HepG2 (cell line): Measurements from ENCODE around the gene TNFRSF18. TPM values are rescaled to one million over a fixed set of nuclear protein-coding genes. Genes with fewer than 3 reads are reported as not detected.
A peak's percentile ranks its signal among the peaks of the same experiment; 100 is the strongest.

Experiments
- ARNT2 ChIP-seq: sonication (generic); formaldehyde crosslinking; IDR thresholded peaks from 2 replicates; pipeline ENCODE4 v1.8.0; 2022; ENCODE audit warnings: mild to moderate bottlenecking, low read depth, missing genetic modification reagents, moderate library complexity
- IKZF5 ChIP-seq: IDR thresholded peaks from 2 replicates; pipeline ENCODE4 v1.6.1; 2018; ENCODE audit warnings: missing genetic modification reagents, mild to moderate bottlenecking, missing compliant biosample characterization
- IRX3 ChIP-seq: sonication (generic); formaldehyde crosslinking; IDR thresholded peaks from 2 replicates; pipeline ENCODE4 v1.8.1; 2023; ENCODE audit warnings: mild to moderate bottlenecking, low read depth, missing genetic modification reagents, borderline replicate concordance
- RFXAP ChIP-seq: sonication (generic); formaldehyde crosslinking; IDR thresholded peaks from 2 replicates; pipeline ENCODE4 v1.4.0; 2020; ENCODE audit warnings: missing genetic modification reagents, borderline replicate concordance
- WIZ ChIP-seq: sonication (generic); formaldehyde crosslinking; IDR thresholded peaks from 2 replicates; pipeline ENCODE4 v1.5.1; 2020; ENCODE audit warnings: mild to moderate bottlenecking, missing genetic modification reagents
- ZBTB38 ChIP-seq: sonication (generic); formaldehyde crosslinking; IDR thresholded peaks from 2 replicates; pipeline ENCODE4 v1.5.1; 2020; ENCODE audit warnings: mild to moderate bottlenecking, missing genetic modification reagents
- ZFP37 ChIP-seq: sonication (generic); formaldehyde crosslinking; IDR thresholded peaks from 2 replicates; pipeline ENCODE4 v1.4.0; 2020; ENCODE audit warnings: missing genetic modification reagents, borderline replicate concordance
- ZNF160 ChIP-seq: sonication (generic); formaldehyde crosslinking; IDR thresholded peaks from 2 replicates; pipeline ENCODE4 v1.8.0; 2022; ENCODE audit warnings: mild to moderate bottlenecking, inconsistent platforms, missing genetic modification reagents
- ZNF263 ChIP-seq: sonication (generic); formaldehyde crosslinking; IDR thresholded peaks from 2 replicates; pipeline ENCODE4 v1.4.0; 2020; ENCODE audit warnings: missing genetic modification reagents
- ZNF333 ChIP-seq: sonication (generic); formaldehyde crosslinking; IDR thresholded peaks from 2 replicates; pipeline ENCODE4 v1.4.0; 2020; ENCODE audit warnings: mild to moderate bottlenecking, missing genetic modification reagents, borderline replicate concordance
- ZNF567 ChIP-seq: sonication (generic); formaldehyde crosslinking; IDR thresholded peaks from 2 replicates; pipeline ENCODE4 v1.8.1; 2023; ENCODE audit warnings: mild to moderate bottlenecking, missing genetic modification reagents, borderline replicate concordance
- ZNF672 ChIP-seq: sonication (generic); formaldehyde crosslinking; IDR thresholded peaks from 2 replicates; pipeline ENCODE4 v1.8.1; 2022; ENCODE audit warnings: missing genetic modification reagents
- polyA plus RNA-seq, 8 experiments: library from polyadenylated mRNA; depleted of rRNA in 3 of 8; stranded (reverse) in 7 of 8; unstranded in 1 of 8; fragments of >200 nt; fragmentation: Illumina TruSeq in 4 of 8; extraction: Trizol in 4 of 8; gene quantifications; 2 replicates each; pipeline versions ENCODE4 v1.2.1 to v1.2.3, GENCODE V29; 2011 to 2016; ENCODE audit warnings: low read depth in 4 of 8, missing spikeins in 1 of 8, mixed read lengths in 1 of 8; ENCODE audit not compliant: insufficient read depth in 1 of 8
- total RNA-seq, 5 experiments: library from RNA; depleted of rRNA; stranded (reverse); fragments of >200 nt; fragmentation: Illumina TruSeq; extraction: Trizol; gene quantifications; 2 replicates each; pipeline ENCODE4 v1.2.3, GENCODE V29; 2016; ENCODE audit warnings: low read depth in 1 of 5
- TF ChIP-seq, protein P1 (sequence below): sonication (generic); formaldehyde crosslinking; IDR thresholded peaks from 2 replicates; pipeline ENCODE4 v1.9.0; 2021; ENCODE audit warnings: mild to moderate bottlenecking, missing genetic modification reagents
- TF ChIP-seq, protein P2 (sequence below): sonication (generic); formaldehyde crosslinking; IDR thresholded peaks from 2 replicates; pipeline ENCODE4 v1.4.0; 2020; ENCODE audit warnings: missing genetic modification reagents, borderline replicate concordance
- TF ChIP-seq, protein P3 (sequence below): sonication (generic); formaldehyde crosslinking; conservative IDR thresholded peaks from 2 replicates; pipeline ENCODE4 v1.8.0; 2022; ENCODE audit warnings: low read depth, missing genetic modification reagents

TNFRSF18 gene
- total and polyA plus RNA-seq, 2 of the 13 experiments (the other 11 are each of a cell fraction or from before 2014, with no cell fraction given) = not detected

DNA sequence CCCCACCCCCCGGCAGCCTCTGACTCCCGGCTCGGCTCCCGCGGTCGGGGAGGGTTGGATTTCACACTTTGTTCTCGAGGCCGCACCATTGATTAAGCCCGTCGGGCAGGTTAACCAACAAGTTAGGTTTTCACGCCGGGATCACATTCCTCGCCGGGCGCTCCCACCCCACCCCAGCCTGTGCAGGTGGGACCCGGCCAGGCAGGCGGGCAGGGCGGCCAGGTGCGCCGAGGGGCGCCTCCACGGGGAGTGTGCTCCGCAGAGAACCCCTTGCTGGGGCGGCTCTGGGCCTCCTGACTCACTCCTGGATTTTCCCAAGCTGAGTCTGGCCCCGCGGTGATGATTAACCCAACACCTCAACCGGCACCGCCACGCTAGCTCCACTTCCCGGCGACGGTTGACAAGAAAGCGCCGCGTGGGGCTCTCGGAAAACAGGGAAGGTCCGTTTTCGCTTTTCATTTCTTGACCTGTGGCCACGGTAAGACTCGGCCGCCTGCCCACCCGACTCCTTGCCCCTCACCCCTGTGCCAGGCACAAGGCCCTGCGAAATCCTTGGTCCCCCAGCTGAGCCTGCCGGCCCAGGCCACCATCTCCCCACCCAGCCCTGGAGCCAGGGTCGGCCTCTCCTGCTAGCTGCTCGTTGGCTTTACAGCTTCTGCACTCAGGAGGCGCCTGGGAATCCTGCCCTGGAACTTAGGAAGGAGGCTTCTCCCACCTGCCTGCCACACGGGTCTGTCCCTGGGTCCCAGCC lies 41.5 kb downstream of the TNFRSF18 start (continued):
- TF ChIP-seq IKZF5 (CRISPR knock-in tag) = peak; percentile 81
- peak; percentile 52; the same call in 1 of the 2 replicates for TF ChIP-seq ZBTB38 (CRISPR knock-in tag)
- no peak for TF ChIP-seq ZNF263
- no peak for TF ChIP-seq IRX3
- TF ChIP-seq, protein P1, sequence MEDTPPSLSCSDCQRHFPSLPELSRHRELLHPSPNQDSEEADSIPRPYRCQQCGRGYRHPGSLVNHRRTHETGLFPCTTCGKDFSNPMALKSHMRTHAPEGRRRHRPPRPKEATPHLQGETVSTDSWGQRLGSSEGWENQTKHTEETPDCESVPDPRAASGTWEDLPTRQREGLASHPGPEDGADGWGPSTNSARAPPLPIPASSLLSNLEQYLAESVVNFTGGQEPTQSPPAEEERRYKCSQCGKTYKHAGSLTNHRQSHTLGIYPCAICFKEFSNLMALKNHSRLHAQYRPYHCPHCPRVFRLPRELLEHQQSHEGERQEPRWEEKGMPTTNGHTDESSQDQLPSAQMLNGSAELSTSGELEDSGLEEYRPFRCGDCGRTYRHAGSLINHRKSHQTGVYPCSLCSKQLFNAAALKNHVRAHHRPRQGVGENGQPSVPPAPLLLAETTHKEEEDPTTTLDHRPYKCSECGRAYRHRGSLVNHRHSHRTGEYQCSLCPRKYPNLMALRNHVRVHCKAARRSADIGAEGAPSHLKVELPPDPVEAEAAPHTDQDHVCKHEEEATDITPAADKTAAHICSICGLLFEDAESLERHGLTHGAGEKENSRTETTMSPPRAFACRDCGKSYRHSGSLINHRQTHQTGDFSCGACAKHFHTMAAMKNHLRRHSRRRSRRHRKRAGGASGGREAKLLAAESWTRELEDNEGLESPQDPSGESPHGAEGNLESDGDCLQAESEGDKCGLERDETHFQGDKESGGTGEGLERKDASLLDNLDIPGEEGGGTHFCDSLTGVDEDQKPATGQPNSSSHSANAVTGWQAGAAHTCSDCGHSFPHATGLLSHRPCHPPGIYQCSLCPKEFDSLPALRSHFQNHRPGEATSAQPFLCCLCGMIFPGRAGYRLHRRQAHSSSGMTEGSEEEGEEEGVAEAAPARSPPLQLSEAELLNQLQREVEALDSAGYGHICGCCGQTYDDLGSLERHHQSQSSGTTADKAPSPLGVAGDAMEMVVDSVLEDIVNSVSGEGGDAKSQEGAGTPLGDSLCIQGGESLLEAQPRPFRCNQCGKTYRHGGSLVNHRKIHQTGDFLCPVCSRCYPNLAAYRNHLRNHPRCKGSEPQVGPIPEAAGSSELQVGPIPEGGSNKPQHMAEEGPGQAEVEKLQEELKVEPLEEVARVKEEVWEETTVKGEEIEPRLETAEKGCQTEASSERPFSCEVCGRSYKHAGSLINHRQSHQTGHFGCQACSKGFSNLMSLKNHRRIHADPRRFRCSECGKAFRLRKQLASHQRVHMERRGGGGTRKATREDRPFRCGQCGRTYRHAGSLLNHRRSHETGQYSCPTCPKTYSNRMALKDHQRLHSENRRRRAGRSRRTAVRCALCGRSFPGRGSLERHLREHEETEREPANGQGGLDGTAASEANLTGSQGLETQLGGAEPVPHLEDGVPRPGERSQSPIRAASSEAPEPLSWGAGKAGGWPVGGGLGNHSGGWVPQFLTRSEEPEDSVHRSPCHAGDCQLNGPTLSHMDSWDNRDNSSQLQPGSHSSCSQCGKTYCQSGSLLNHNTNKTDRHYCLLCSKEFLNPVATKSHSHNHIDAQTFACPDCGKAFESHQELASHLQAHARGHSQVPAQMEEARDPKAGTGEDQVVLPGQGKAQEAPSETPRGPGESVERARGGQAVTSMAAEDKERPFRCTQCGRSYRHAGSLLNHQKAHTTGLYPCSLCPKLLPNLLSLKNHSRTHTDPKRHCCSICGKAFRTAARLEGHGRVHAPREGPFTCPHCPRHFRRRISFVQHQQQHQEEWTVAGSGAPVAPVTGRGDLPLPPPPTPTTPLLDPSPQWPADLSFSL (CRISPR knock-in tag) = no peak
- TF ChIP-seq WIZ = no peak
- TF ChIP-seq, protein P2, sequence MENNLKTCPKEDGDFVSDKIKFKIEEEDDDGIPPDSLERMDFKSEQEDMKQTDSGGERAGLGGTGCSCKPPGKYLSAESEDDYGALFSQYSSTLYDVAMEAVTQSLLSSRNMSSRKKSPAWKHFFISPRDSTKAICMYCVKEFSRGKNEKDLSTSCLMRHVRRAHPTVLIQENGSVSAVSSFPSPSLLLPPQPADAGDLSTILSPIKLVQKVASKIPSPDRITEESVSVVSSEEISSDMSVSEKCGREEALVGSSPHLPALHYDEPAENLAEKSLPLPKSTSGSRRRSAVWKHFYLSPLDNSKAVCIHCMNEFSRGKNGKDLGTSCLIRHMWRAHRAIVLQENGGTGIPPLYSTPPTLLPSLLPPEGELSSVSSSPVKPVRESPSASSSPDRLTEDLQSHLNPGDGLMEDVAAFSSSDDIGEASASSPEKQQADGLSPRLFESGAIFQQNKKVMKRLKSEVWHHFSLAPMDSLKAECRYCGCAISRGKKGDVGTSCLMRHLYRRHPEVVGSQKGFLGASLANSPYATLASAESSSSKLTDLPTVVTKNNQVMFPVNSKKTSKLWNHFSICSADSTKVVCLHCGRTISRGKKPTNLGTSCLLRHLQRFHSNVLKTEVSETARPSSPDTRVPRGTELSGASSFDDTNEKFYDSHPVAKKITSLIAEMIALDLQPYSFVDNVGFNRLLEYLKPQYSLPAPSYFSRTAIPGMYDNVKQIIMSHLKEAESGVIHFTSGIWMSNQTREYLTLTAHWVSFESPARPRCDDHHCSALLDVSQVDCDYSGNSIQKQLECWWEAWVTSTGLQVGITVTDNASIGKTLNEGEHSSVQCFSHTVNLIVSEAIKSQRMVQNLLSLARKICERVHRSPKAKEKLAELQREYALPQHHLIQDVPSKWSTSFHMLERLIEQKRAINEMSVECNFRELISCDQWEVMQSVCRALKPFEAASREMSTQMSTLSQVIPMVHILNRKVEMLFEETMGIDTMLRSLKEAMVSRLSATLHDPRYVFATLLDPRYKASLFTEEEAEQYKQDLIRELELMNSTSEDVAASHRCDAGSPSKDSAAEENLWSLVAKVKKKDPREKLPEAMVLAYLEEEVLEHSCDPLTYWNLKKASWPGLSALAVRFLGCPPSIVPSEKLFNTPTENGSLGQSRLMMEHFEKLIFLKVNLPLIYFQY = no peak
- 0 out of 2 replicates have a peak, but pooled peaks have one; percentile 39 for TF ChIP-seq ZNF333
- no peak for TF ChIP-seq ZFP37 (CRISPR knock-in tag)
- TF ChIP-seq RFXAP = no peak
- TF ChIP-seq ZNF672 (CRISPR knock-in tag) = no peak
- TF ChIP-seq, protein P3, sequence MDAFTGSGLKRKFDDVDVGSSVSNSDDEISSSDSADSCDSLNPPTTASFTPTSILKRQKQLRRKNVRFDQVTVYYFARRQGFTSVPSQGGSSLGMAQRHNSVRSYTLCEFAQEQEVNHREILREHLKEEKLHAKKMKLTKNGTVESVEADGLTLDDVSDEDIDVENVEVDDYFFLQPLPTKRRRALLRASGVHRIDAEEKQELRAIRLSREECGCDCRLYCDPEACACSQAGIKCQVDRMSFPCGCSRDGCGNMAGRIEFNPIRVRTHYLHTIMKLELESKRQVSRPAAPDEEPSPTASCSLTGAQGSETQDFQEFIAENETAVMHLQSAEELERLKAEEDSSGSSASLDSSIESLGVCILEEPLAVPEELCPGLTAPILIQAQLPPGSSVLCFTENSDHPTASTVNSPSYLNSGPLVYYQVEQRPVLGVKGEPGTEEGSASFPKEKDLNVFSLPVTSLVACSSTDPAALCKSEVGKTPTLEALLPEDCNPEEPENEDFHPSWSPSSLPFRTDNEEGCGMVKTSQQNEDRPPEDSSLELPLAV (CRISPR knock-in tag) = no peak
- TF ChIP-seq ZNF160 (CRISPR knock-in tag) = no peak; the same call in 1 of the 2 replicates
- TF ChIP-seq ZNF567 (CRISPR knock-in tag) = no peak
- TF ChIP-seq ARNT2 = no peak
